Activated CD8-positive, alpha-beta memory T cell treated with anti-CD3 and anti-CD28 coated beads, Interleukin-2, amount 50 U/mL, for 1 hour (primary cell): ENCODE data around the gene AXIN2.

Experiments used
- DNase-seq: peaks from one replicate; pipeline ENCODE4 v3.0.0-alpha.2; 2020; ENCODE audit errors: extremely low read depth

Gene AXIN2

GRCh38 chr17:65556014-65556909 is 5.2 kb downstream of the AXIN2 start:
- peak; percentile 83 for DNase-seq

DNA sequence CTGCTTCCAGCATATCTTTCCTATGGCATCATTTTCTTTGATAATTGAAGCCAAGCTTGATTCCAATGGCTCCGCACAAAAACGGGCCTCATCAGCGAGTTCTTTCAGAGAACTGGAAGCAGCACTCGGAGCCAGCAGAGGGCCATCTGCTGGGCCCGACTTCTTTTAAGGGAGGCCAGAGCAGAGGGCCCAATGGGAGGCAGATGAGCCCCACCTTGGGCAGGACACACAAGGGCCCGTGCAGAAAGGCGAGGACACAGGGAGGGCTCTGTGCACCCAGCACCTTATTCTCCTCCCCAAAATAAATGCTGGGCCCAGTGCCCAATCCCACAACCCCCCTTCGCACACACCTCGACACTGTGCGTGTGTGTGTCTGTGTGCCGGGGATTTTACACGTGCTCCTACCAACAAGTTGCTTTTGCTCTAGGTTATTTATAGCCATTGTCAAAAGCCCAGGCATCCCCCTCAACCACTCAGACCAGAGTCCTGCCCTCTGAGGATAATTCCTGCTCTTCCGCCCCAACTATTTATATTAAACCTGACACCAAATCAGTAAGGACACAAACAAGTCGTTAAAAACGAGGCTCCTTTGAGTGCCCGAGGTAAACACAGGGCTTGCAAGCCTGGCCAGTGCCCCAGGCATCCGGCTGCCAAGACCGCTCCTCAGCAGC is 6.8 kb downstream of the AXIN2 start:
- no peak for DNase-seq

DNA sequence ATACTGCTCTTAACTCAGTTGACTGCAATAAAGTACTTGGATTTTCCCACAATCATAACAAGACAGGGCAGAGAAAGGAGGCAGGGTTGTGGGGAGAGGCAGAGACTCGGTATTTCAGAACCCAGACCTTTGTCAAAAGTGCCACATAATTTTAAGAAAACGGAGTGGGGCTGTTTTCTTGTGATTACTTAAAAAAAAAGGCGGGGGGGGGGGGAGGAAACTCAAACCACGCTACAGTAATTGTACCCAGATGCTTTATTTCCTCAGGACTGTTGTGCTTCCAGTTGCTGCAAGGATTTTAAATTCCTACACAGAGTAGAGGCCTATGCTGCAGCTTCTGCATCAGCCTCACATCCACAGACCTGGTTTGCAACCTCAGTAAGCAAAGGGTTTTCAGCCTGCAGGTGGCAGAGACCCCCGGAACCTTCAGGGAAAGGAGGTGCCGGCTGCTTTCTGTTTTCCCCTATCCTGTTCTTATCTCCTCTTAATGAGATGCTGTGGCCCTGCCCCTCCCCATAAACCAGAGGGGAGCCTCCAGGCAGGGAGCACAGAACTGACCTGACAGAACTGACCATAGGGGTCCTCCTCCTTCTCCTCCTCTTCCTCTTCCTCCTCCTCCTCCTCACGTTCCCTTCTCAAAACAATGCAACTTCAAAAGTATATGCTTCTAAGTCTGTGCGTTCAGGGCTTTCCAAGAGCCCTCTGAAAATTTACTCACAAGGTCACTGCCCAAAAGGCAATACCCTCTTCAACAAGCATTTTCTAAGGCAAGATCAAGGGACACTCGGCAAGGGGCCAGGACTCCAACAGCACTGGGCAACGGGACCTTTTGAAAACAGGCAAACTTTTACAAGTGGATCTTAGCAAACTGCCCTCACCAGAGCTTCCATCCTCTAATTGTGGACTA is 7.5 kb downstream of the AXIN2 start:
- no peak for DNase-seq

GRCh38 chr17:65553009-65553645 is 8.3 kb downstream of the AXIN2 start:
- no peak for DNase-seq

DNA sequence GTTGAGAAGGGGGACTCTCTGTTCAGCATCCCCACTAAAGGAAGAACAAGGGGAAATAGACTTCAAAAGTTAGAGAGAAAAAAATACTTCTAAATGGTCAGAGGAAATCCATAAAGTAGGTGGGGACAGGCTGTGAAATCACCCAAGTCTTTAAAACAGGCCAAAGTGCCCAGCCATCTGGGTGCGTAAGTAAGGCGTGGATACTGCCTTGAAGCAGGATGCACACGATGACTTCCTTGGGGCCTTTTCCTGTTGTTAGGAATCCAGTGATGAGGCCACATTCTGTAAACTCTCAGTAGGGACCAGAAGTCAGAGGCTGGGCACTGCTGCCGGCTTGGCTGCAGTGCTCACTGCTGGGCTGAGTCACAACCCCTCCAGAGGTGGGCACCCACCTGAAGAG is 9.2 kb downstream of the AXIN2 start:
- DNase-seq, result no peak

DNA sequence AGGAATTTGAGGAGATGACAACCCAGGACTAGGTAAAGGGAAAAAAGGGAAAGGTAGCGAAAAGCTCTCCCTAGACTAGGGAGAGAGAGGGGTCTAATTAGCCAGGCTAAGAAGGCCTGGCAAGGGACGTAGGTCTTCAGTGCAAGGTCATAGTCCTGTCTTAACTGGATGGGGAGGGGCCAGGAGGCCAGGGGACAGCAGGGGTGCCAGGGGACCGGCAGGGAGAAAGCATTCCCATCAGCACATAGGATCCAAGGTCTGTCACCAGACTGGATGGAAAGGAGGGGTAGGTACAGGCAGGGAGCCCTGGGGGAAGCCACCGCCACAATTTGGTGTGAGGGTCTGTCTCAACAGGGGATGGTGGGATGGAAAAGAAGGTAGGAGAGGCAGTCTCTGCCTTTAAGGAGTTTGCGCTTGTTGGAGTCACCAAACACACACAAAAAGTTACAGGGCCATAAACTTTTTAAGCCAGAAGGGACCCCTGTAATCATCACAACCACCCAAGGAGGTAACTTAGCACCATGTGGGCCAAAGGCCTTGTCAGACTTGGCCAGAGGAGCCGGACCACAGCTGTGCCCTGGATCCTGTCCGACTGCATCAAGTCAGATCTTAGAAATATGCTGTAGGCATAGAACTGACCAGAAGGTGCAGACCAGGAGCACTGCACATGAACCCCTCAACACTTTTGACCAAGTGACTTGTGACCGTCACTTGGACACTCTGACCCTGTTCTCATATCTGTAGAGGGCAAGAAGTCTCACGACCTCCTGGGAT is 10.0 kb downstream of the AXIN2 start:
- no peak for DNase-seq

GRCh38 chr17:65550758-65551157 is 10.7 kb downstream of the AXIN2 start:
- no peak for DNase-seq

DNA sequence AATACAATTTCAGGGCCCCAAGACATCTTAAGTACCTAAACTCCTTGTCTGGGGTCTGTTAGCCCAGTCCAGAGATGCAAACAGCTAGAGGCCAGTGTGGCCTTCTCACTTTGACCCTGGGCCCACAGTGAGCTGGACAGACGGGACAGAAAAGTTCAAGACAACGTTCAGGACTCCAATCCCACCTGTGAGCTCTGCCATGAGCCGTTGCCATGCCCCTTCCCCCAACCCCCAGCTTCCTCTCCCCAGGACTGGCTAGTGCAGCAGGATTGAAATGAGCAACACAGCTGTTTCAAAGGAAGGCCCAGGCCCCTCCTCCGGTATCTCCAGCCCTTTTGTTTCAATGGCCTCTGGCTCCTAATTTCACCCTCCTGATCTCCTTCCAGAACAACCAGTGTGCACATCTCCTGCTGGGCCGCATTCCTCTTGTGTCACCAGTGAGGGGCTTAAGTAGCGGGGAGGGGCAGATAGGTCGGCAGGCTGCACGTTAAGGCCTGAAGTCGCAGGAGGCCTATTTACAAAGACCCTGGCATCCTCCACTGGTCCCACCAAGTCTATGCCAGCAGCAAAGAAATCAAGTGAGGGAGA is 11.3 kb downstream of the AXIN2 start:
- no peak for DNase-seq

DNA sequence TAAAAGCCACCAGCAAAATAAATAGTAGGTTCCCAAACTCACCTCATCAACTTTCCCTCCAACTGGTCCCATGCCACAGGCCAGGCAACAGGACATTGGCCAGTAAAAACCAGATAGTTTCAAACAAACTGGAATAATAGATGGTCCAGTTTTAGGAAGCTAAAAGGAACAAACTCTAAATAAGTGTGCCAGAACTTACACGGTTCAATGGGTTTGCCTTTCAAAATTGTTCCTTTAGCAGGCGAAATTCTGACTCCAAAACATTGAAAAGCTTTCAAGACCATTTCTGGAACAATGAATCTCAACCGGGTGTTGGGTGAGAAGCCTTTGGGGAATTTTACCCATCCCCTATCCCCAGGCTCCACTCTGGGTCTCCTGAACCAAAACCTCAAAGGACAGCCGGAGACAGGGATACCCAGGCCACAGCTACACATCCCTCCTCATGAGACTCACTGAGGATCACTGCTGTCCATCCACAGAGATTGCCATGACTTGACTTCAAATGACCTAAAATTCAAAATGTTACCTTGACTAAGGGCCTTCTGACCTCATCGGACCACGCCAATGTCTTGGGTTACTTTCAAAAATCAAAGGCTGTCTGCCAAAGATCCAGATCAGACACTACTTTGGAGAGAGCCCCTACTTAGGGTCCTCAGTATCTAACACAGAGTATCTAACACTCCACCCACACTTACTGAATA is 13.0 kb downstream of the AXIN2 start:
- no peak for DNase-seq

GRCh38 chr17:65547253-65547670 is 14.2 kb downstream of the AXIN2 start:
- DNase-seq, result no peak

DNA sequence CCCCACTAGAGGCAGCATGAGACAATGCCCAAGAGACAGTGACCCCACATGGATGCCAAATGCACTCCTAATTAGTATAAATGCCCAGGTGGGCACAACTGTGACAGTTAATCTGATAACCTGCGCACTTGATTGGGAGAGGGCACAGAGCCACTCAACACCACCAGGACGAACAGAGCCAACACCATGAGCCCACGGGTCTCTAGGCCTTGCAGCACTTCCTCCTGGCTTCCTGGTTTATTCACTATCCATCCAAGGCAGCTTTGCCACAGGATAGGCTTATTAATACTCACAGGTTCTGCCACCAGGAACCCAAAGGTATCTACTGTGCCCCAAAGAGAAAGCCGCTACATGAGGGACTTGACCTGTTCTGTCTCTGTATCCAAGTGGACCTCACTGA is 14.9 kb downstream of the AXIN2 start:
- DNase-seq, result no peak

- no peak for DNase-seq
Measured at GRCh38 chr17:65545705-65546523, 15.5 kb downstream of the AXIN2 start.

DNA sequence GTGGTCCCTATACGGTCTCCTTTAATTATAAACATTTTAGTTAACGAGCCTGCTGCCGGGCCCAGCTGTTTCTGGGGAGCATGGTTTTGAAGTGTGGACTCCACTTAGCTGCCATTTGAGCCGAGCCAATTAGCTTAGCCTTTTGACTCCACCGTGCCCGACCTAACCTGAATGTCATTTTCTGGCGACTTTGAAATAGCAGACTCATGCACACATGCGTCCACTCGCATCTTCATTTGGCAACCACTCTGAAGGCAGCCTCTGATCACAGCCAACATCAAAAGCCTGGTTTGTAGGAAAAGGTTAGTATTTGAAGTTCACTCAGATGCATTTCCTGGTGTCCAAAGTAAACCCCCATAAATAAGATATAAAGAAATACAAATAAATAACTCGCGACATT is 16.8 kb downstream of the AXIN2 start:
- DNase-seq, result no peak

- DNase-seq, result no peak
Measured at GRCh38 chr17:65542610-65543009, 18.8 kb downstream of the AXIN2 start.

DNA sequence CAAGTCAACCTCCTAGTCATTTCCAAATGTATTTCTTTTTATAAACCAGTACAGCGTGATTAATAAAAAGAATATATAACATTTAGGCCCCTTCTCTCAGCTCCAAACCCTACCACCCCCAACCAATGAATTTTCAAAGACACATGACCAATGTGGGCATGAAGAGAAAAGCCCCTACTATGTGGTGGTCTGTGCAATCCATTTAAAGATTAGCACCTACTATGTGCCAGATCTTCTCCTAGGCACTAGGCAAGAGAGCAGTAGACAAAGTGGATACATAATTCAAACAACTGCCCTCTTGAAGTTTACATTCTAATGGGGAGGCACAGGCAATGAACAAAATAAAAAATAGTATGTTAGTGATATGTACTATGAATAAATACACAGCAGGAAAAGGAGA is 19.4 kb downstream of the AXIN2 start:
- DNase-seq, result no peak

DNA sequence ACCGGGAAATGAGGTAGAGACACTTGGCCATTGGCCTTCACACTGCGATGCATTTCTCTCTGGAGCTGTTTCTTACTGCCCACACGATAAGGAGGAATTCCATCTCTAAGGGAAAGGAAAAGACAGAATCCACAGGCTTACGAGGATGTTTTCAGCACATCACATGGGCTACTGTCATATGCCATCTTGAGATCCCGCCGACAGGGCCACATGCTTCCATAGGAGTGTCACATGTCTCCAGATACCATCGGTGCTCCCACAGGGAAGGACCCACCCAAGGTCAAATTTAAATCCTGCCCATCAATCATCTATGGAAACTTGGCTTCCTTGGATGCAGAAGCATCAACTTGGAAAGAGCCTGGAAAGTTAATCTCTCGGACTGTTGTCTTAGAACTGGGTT is 20.0 kb downstream of the AXIN2 start:
- no peak for DNase-seq

DNA sequence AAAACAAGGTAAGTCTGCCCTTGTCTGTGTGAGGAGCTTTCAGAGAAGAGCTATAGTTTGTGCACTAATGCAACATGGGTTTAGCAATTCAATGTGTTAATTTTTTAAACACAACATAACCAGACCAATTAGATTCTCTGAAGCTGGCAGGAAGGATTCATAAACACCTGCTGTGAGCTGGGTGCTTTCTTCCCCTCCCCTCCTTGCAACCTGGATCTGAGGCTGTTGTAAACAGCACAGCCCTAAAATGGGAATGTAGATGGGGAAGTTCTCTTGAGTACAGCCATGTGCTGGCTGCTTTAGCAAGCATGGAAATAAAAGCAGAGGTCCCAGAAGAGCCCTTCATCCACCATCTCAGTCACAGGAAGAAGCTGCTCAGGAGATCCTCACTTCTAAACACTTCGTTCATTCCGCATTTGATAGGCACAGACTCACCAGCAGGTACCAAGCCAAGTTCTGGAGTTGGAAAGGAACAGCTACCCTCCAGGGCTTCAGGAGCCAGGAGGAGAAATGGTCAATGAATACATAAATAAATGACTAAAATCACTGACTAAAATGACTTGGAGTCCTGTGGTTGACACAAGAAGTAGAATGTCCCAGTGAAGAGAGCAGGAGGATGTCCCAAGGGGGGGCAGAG is 21.7 kb downstream of the AXIN2 start:
- DNase-seq, result no peak

GRCh38 chr17:65538675-65539529 is 22.5 kb downstream of the AXIN2 start:
- DNase-seq, result no peak
